GM23248 (cell line): ENCODE results near the gene ATP12A. TPM values are rescaled to one million over a fixed set of nuclear protein-coding genes. Genes with fewer than 3 reads are reported as not detected.

ENCODE experiments used
- DNase-seq: peaks from one replicate; pipeline ENCODE4 v3.0.0-alpha.2; 2015
- H2AFZ ChIP-seq: fragments of 200-600 bp; sonication (generic); 2 replicates; pipeline ENCODE4 v1.6.1; 2016; ENCODE audit warnings: antibody characterized with exemption
- H3F3A ChIP-seq: fragments of 200-600 bp; sonication (generic); 2 replicates; pipeline ENCODE4 v1.6.1; 2016; ENCODE audit warnings: mild to moderate bottlenecking, antibody characterized with exemption, mixed run types; ENCODE audit not compliant: insufficient read depth
- H3K27ac ChIP-seq: fragments of 200-600 bp; sonication (generic); 2 replicates; pipeline ENCODE4 v1.5.1; 2016; ENCODE audit warnings: mild to moderate bottlenecking
- H3K27me3 ChIP-seq: fragments of 200-600 bp; sonication (generic); replicated peaks from 2 replicates; pipeline ENCODE4 v1.6.1; 2016; ENCODE audit warnings: mild to moderate bottlenecking; ENCODE audit not compliant: insufficient read depth
- H3K36me3 ChIP-seq: fragments of 200-600 bp; sonication (generic); 2 replicates; pipeline ENCODE4 v1.6.1; 2016; ENCODE audit warnings: low read depth, mild to moderate bottlenecking
- H3K4me1 ChIP-seq: fragments of 200-600 bp; sonication (generic); 2 replicates; pipeline ENCODE4 v1.6.1; 2016; ENCODE audit warnings: mild to moderate bottlenecking; ENCODE audit not compliant: insufficient read depth
- H3K4me2 ChIP-seq: fragments of 200-600 bp; sonication (generic); one replicate; pipeline ENCODE4 v1.6.1; 2016; ENCODE audit warnings: mild to moderate bottlenecking; ENCODE audit not compliant: unreplicated experiment
- H3K4me3 ChIP-seq: fragments of 200-600 bp; sonication (generic); 2 replicates; pipeline ENCODE4 v1.5.1; 2016; ENCODE audit warnings: mild to moderate bottlenecking
- H3K79me2 ChIP-seq: fragments of 200-600 bp; sonication (generic); 2 replicates; pipeline ENCODE4 v1.6.1; 2016; ENCODE audit warnings: mild to moderate bottlenecking; ENCODE audit not compliant: insufficient read depth
- H3K9ac ChIP-seq: fragments of 200-600 bp; sonication (generic); 2 replicates; pipeline ENCODE4 v1.6.1; 2016; ENCODE audit warnings: mild to moderate bottlenecking
- H3K9me2 ChIP-seq: fragments of 200-600 bp; sonication (generic); 2 replicates; pipeline ENCODE4 v1.6.1; 2016; ENCODE audit warnings: mixed run types, mild to moderate bottlenecking, moderate library complexity; ENCODE audit not compliant: insufficient read depth
- H3K9me3 ChIP-seq: fragments of 200-600 bp; sonication (generic); one replicate; pipeline ENCODE4 v1.6.1; 2017; ENCODE audit warnings: low read depth
- H4K20me1 ChIP-seq: fragments of 200-600 bp; sonication (generic); 2 replicates; pipeline ENCODE4 v1.6.0; 2016; ENCODE audit not compliant: insufficient read depth
- EZH2 ChIP-seq: fragments of 200-600 bp; sonication (generic); IDR thresholded peaks from 2 replicates; pipeline ENCODE4 v1.6.1; 2018; ENCODE audit warnings: antibody characterized with exemption, mild to moderate bottlenecking; ENCODE audit not compliant: insufficient read depth, poor library complexity, severe bottlenecking
- EZH2phosphoT487 ChIP-seq: fragments of 200-600 bp; sonication (generic); IDR thresholded peaks from 2 replicates; pipeline ENCODE4 v1.6.1; 2018; ENCODE audit warnings: antibody characterized with exemption, moderate library complexity, mild to moderate bottlenecking, low read depth; ENCODE audit not compliant: insufficient read depth
- WGBS, 2 experiments: methylation state at CpG; one replicate each; pipeline ENCODE4 v1.1.6; 2015 to 2017; ENCODE audit warnings: low lambda C conversion rate in 2 of 2, low coverage in 1 of 2; ENCODE audit errors: missing lambda C conversion rate in 2 of 2; 5-methylcytosine and 5-hydroxymethylcytosine counted together
- in situ Hi-C: fragments of 300-500 bp; cut with MboI; formaldehyde crosslinking; loops from 2 replicates; pipeline ENCODE4 v1.15.0; 2020
- polyA plus RNA-seq: library from polyadenylated mRNA; unstranded; fragments of >200 nt; fragmentation: Nextera tagmentation; extraction: Ambion mirVana; gene quantifications from 2 replicates; pipeline ENCODE4 v1.2.1, GENCODE V29; 2016
- total RNA-seq: library from RNA; depleted of rRNA; stranded (reverse); fragments of >200 nt; shearing (Covaris generic); gene quantifications from 2 replicates; pipeline ENCODE4 v1.2.3, GENCODE V29; 2014; rRNA removed

ATP12A gene
- not detected in 2 replicates for total RNA-seq
- not detected in 2 replicates for polyA plus RNA-seq

DNA sequence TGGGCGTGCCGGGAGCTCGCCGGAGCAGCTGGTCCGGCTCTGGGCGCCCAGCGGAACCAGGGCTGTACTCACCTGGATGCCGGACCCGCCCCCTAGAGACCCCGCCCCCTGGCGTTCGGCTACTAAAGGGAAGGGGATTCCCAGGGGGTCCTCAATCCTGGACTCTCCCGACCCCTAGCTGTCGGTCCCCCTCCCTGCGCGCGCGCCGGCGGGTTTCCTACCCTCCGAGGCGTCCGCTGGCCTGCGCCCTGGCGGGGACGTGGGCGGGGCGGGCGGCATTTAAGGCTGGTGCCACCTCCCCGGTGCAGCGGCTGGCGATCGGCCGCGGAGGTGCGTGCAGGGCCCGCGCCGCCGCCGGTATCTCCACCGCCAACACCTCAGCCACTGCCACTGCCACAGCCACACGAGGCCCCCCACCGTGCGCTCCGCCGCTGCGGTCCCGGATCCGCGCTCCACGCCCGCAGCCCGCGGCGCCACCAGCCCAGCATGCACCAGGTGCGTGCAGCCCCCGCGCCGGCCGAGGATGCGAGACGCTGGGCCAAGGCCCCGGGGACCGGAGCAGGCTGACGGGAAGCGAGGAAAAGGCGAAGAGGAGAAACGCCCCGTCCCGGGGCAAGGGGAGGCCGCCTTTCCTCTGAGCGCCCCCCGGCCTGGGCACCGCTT is at the start of gene ATP12A:
TSS of gene ATP12A (plus strand) at position 151 of the 663 bp plus-strand sequence. CDS start at position 487, 336 bp downstream.
- peaks cover 27% of the 10 kb centered on the region for H3K27me3 ChIP-seq
- in situ Hi-C loops: no loop called here
- no peaks in the 10 kb centered on the region for H3K9me2 ChIP-seq
- peaks cover 13% of the 10 kb centered on the region for H3K4me1 ChIP-seq
- DNase-seq: peak; percentile 52
- H3K4me2 ChIP-seq: peak within 1 kb of the TSS; percentile 70
- H3K36me3 ChIP-seq: no peaks in the 10 kb centered on the region
- no peak within 1 kb of the TSS for H3K27ac ChIP-seq
- H2AFZ ChIP-seq: no peak within 1 kb of the TSS; the same call in 1 of the 2 replicates
- H4K20me1 ChIP-seq: no peaks in the 10 kb centered on the region
- peak within 1 kb of the TSS; percentile 14; the same call in 1 of the 2 replicates for H3K9ac ChIP-seq
- H3K9me3 ChIP-seq: no peaks in the 10 kb centered on the region
- no peaks in the 10 kb centered on the region for H3K79me2 ChIP-seq
- peak within 1 kb of the TSS; percentile 58 for H3K4me3 ChIP-seq
- H3F3A ChIP-seq: no peaks in the 10 kb centered on the region
- 2% methylated on average over 56 to 60 of the region's 75 CpGs for WGBS, 2 experiments
- 0 out of 2 replicates have a peak, but pooled peaks have one; percentile 12 for TF ChIP-seq EZH2phosphoT487
- TF ChIP-seq EZH2: no peak

DNA sequence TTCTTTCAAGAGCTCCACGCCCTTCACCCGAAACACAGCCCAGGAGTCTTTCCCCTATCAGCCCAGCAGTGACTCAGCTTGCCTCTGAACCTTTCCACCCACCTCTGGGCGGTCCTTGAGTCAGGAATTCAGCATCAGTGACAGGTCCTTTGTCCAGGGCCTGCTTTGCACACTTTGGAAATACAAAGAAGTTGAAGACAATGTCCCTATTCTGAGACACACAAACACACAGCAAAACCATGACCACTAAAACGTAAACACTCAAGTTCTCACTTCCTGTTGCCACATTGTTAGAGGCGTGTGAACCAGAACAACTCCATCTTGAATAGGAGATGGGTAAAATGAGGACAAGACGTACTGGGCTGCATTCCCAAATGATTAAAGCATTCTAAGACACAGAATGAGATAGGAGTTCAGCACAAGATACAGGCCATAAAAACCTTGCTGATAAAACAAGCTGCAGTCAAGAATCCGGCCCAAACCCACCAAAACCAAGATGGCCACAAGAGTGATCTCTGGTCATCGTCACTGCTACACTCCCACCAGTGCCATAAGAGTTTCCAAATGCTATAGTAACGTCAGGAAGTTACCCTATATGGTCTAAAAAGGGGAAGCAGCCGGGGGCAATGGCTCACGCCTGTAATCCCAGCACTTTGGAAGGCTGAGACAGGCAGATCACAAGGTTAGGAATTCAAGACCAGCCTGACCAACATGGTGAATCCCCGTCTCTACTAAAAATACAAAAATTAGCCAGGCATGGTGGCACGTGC is 49.2 kb upstream of the ATP12A start:
- Histone ChIP-seq H3K4me1 (peaks cover 15% of the 10 kb centered on the region; the same call in 1 of the 2 replicates), H3K79me2 (no peaks in the 10 kb centered on the region), H3K9me3 (no peaks in the 10 kb centered on the region), H3K27ac (no peak overlapping the region), H3K27me3 (no peaks in the 10 kb centered on the region), H3F3A (peaks cover 14% of the 10 kb centered on the region), H2AFZ (0 out of 2 replicates have a peak overlapping the region, but pooled peaks have one; percentile 41), H3K4me3 (no peak overlapping the region), H3K4me2 (no peak overlapping the region), H3K9ac (no peak overlapping the region), H3K9me2 (no peaks in the 10 kb centered on the region), H3K36me3 (no peaks in the 10 kb centered on the region), H4K20me1 (no peaks in the 10 kb centered on the region)
- TF ChIP-seq EZH2phosphoT487 (no peak), EZH2 (no peak)
- WGBS, 2 experiments: 74 to 78% methylated on average over 11 to 13 of the region's 13 CpGs
- peak; percentile 42 for DNase-seq
- in situ Hi-C loops: no loop called here

DNA sequence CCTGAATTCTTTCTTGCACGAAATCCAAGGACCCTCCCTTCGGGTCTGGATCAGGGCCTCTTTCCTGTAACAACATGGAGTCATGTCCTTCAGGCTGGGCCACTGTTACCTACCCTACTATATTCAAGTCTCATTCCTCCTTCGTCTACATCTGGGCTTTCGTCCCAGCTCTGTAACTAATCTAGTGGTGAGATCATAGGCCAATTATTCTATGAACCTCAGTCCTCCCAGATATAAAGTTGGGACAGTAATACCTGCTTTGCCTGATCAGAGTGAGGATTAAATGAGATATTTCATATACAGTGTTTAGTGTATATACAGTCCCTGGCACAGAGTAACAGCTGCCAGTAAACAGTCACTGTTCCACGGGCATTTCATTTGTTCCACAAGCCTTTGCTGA is 48.3 kb upstream of the ATP12A start:
- Histone ChIP-seq H3K4me1 (peaks cover 15% of the 10 kb centered on the region; the same call in 1 of the 2 replicates), H3K9me2 (no peaks in the 10 kb centered on the region), H4K20me1 (no peaks in the 10 kb centered on the region), H3K9me3 (no peaks in the 10 kb centered on the region), H2AFZ (no peak overlapping the region), H3K4me2 (no peak overlapping the region), H3K4me3 (no peak overlapping the region), H3K27me3 (no peaks in the 10 kb centered on the region), H3F3A (peaks cover 14% of the 10 kb centered on the region), H3K27ac (peak overlapping the region; percentile 38; the same call in 1 of the 2 replicates), H3K9ac (no peak overlapping the region), H3K36me3 (no peaks in the 10 kb centered on the region), H3K79me2 (no peaks in the 10 kb centered on the region)
- WGBS, 2 experiments: 50 to 52% methylated on average over 5 of the region's 5 CpGs
- peak; percentile 60 for DNase-seq
- in situ Hi-C loops: no loop called here
- no peak for TF ChIP-seq EZH2
- no peak for TF ChIP-seq EZH2phosphoT487

DNA sequence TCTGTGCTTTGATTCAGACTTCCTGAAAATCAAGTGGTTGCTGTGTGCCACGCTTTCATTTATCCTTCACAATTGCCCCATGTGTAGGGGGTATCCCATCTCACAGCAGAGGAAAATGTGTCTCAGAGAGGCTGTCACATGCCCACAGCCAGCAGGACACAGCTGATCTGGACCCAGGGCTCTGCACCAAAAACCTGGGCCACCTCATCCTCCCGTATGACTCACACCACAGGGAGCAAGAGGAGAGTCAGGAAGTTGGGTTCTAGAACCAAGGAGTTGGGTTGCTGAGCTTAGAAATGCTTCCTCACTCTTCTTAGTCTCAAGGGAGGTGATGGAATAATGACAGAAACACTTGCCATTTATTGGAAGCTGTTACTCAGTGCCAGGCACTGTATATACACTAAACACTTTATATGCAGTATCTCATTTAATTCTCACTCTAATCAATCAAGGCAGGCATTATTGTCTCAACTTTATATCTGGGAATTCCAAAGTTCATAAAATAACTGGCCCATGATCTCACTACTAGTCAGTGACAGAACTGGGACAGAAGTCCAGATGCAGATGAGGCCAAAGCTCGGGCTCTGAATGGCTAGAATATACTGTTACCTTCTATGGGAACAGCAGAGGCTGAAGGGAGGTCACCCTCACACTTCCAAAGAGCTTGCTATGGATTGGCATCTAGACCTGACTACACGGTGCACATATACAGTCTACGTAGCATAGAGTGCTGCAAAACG is 47.7 kb upstream of the ATP12A start:
- peak; percentile 78 for DNase-seq
- WGBS, 2 experiments: 53 to 56% methylated on average over 6 of the region's 6 CpGs
- in situ Hi-C loops: no loop called here

More for the DNA sequence above, 47.7 kb upstream of the ATP12A start:
- Histone ChIP-seq H3K79me2 (no peaks in the 10 kb centered on the region), H3K4me3 (no peak overlapping the region), H3K4me2 (no peak overlapping the region), H2AFZ (no peak overlapping the region), H3K9me2 (no peaks in the 10 kb centered on the region), H3F3A (peaks cover 14% of the 10 kb centered on the region), H3K9ac (no peak overlapping the region), H3K36me3 (no peaks in the 10 kb centered on the region), H3K9me3 (no peaks in the 10 kb centered on the region), H3K27me3 (no peaks in the 10 kb centered on the region), H4K20me1 (no peaks in the 10 kb centered on the region), H3K4me1 (peaks cover 15% of the 10 kb centered on the region; the same call in 1 of the 2 replicates), H3K27ac (peak overlapping the region; percentile 38; the same call in 1 of the 2 replicates)
- TF ChIP-seq EZH2: no peak
- TF ChIP-seq EZH2phosphoT487: no peak
